Neural crest cell (in vitro differentiated cells): Measurements from ENCODE around the gene ENTPD7. TPM values are rescaled to one million over a fixed set of nuclear protein-coding genes. Genes with fewer than 3 reads are reported as not detected.

ENCODE experiments used
- DNase-seq: peaks from one replicate; pipeline ENCODE4 v3.0.0; 2021; ENCODE audit warnings: low read depth, mixed read lengths, low spot score
- H3K27ac Mint-ChIP-seq: one replicate; pipeline ENCODE4 v1.8.0; 2021; ENCODE audit warnings: mild to moderate bottlenecking, mixed read lengths; ENCODE audit not compliant: unreplicated experiment
- H3K27me3 Mint-ChIP-seq: 2 replicates; pipeline ENCODE4 v1.8.0; 2021; ENCODE audit warnings: low read depth, mild to moderate bottlenecking, mixed read lengths
- H3K36me3 Mint-ChIP-seq: 2 replicates; pipeline ENCODE4 v1.8.0; 2021; ENCODE audit warnings: low read depth, mild to moderate bottlenecking, mixed read lengths
- H3K4me1 Mint-ChIP-seq: 2 replicates; pipeline ENCODE4 v1.8.0; 2021; ENCODE audit warnings: mixed read lengths
- H3K4me3 Mint-ChIP-seq: one replicate; pipeline ENCODE4 v1.8.0; 2021; ENCODE audit warnings: mild to moderate bottlenecking, mixed read lengths
- H3K9me3 Mint-ChIP-seq: 2 replicates; pipeline ENCODE4 v1.8.0; 2021; ENCODE audit warnings: mixed read lengths
- total RNA-seq: library from RNA; stranded (reverse); gene quantifications from 2 replicates; pipeline ENCODE4 v1.2.1, GENCODE V29; 2021
- TF ChIP-seq, protein P1 (sequence below): fragments of 200-600 bp; sonication (generic); conservative IDR thresholded peaks from 2 replicates; pipeline ENCODE4 v1.5.0; 2021; ENCODE audit warnings: antibody characterized with exemption, mild to moderate bottlenecking

The ENTPD7 gene
- total RNA-seq, 1 donor from 2014 or later: 23.9 TPM

GRCh38 chr10:99652800-99653390 is 6.4 kb upstream of the ENTPD7 start:
- no peak for DNase-seq
- TF ChIP-seq, protein P1, sequence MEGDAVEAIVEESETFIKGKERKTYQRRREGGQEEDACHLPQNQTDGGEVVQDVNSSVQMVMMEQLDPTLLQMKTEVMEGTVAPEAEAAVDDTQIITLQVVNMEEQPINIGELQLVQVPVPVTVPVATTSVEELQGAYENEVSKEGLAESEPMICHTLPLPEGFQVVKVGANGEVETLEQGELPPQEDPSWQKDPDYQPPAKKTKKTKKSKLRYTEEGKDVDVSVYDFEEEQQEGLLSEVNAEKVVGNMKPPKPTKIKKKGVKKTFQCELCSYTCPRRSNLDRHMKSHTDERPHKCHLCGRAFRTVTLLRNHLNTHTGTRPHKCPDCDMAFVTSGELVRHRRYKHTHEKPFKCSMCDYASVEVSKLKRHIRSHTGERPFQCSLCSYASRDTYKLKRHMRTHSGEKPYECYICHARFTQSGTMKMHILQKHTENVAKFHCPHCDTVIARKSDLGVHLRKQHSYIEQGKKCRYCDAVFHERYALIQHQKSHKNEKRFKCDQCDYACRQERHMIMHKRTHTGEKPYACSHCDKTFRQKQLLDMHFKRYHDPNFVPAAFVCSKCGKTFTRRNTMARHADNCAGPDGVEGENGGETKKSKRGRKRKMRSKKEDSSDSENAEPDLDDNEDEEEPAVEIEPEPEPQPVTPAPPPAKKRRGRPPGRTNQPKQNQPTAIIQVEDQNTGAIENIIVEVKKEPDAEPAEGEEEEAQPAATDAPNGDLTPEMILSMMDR: no peak
- Mint-ChIP-seq H3K27me3 (peaks cover 37% of the 10 kb centered on the region), H3K36me3 (peaks cover 12% of the 10 kb centered on the region), H3K4me3 (no peak overlapping the region), H3K9me3 (peaks cover 2% of the 10 kb centered on the region), H3K27ac (no peak overlapping the region), H3K4me1 (no peaks in the 10 kb centered on the region)

- TF ChIP-seq, protein P1: no peak
These were observed 4.7 kb upstream of the ENTPD7 start for GRCh38 chr10:99654390-99655175.

DNA sequence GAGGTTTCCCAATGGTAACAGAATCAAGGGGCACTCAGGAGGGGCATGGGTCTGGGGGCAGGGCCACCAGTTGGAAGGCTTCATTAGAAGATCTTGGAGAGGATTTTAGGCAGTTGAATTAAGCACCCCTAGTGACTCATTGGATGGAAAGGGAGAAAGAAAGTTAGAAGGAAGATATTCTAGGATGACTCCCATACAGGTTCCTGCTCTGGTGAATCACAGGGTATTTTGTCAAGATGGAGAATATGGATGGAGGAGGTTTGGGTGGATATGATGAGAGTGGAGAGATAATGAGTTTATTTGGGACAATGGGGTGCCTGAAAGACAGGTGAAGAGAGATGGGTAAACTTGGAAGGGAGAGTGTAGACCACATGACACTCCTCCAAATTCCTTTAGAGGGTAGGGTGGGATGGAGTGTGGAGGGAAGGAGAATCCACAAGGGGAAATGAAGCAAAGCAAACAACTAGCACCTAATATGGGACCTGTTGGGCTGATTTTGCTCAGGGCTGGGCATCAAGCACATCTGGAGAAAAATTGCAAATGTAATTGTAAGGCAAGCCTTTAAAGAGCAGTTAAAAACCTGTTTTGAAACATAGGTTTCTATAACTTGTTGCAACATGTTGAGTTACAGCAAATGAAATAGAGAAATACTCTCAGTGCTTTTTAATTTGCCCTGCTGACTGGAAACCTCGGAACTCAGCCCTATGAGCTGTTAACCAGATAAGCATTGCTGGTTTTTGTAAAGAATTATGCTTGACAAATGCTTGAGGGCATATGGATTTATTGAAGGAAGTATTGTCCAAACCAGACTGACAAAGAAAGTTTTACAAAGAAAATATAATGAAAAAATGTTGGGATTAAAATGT is 2.9 kb upstream of the ENTPD7 start:
- peaks cover 18% of the 10 kb centered on the region for H3K4me1 Mint-ChIP-seq
- DNase-seq: no peak
- H3K36me3 Mint-ChIP-seq: peaks cover 2% of the 10 kb centered on the region
- H3K27ac Mint-ChIP-seq: no peak overlapping the region
- H3K4me3 Mint-ChIP-seq: peak overlapping the region; percentile 18
- H3K9me3 Mint-ChIP-seq: no peaks in the 10 kb centered on the region
- TF ChIP-seq, protein P1: no peak
- peaks cover 35% of the 10 kb centered on the region for H3K27me3 Mint-ChIP-seq

More at GRCh38 chr10:99654390-99655175, 4.7 kb upstream of the ENTPD7 start:
- H3K9me3 Mint-ChIP-seq: no peaks in the 10 kb centered on the region
- H3K27ac Mint-ChIP-seq: no peak overlapping the region
- H3K4me3 Mint-ChIP-seq: no peak overlapping the region
- peaks cover 8% of the 10 kb centered on the region for H3K36me3 Mint-ChIP-seq
- peaks cover 43% of the 10 kb centered on the region for H3K27me3 Mint-ChIP-seq
- no peak for DNase-seq
- H3K4me1 Mint-ChIP-seq: peaks cover 9% of the 10 kb centered on the region

DNA sequence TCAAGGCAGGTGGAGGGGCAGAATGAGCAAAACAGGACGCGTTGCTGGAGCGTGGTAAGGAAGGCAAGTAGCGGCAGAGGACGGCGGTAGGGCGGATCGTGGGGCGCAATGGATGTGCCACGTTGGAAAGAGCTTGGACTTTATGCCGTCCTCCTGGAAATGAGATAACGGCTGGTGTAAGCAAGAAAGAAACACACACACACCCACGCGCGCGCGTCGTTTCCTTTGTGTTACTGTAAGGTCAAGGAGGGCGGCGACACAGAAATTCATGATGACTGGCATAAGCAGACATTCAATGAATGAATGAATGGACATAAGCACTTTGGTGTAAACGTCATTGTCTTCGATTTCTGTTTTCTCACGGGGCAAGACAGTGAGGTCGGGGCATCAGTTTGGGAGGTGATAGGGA is 683 bp upstream of the ENTPD7 start:
- peak; percentile 4 for DNase-seq

DNA sequence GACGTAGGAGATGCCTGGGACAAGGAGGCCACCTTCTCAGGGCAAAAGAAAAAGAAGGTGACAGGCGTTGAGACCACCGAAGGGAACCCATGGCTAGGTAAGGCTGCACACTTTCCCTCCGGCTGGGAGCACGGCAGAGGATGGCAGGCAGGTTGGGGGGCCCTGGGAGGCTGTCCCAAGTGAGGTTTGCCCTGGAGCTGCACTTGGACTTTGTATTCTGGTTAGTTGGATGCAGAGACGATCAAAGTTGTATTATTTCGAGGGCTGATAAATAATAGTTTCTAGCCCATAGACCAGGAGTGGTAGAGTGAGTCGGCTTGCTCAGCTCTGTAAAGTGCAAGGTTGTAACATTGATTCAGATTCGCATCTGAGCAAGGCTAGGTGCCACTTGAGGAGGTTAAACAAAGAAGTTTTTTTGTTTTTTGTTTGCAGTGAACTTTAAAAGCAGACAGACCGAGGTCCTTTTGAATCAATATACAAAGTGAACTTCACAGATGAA is 608 bp downstream of the ENTPD7 start:
- Mint-ChIP-seq H3K36me3 (no peaks in the 10 kb centered on the region), H3K4me3 (peak overlapping the region; percentile 85), H3K27me3 (peaks cover 35% of the 10 kb centered on the region), H3K27ac (peak overlapping the region; percentile 78), H3K4me1 (peaks cover 18% of the 10 kb centered on the region), H3K9me3 (no peaks in the 10 kb centered on the region)
- TF ChIP-seq, protein P1: no peak
- no peak for DNase-seq

More for the DNA sequence above, 683 bp upstream of the ENTPD7 start:
- H3K9me3 Mint-ChIP-seq: no peaks in the 10 kb centered on the region
- peak overlapping the region; percentile 54 for H3K27ac Mint-ChIP-seq
- TF ChIP-seq, protein P1: no peak
- H3K4me3 Mint-ChIP-seq: peak overlapping the region; percentile 85
- no peaks in the 10 kb centered on the region for H3K36me3 Mint-ChIP-seq
- peaks cover 18% of the 10 kb centered on the region for H3K4me1 Mint-ChIP-seq
- peaks cover 35% of the 10 kb centered on the region for H3K27me3 Mint-ChIP-seq
